ENCODE data around the gene NXN.

GRCh38 chr17:752620-753219, 226.9 kb downstream of the NXN start:
- TF ChIP-seq CTCF (IDR thresholded peaks at IDR 0.05; ENCODE audit: poor library complexity, severe bottlenecking) = no peak
- TF ChIP-seq REST (IDR thresholded peaks at IDR 0.05; ENCODE audit: borderline replicate concordance) = no peak
- TF ChIP-seq TAF1 (IDR thresholded peaks at IDR 0.05; ENCODE audit: low read depth) = no peak
- no peak for TF ChIP-seq EP300 (conservative IDR thresholded peaks at IDR 0.05; ENCODE audit: poor library complexity, severe bottlenecking)
